ENCODE measurements around the gene PLXNB1.

The PLXNB1 gene

GRCh38 chr3:48425281-48425812, 4.5 kb downstream of the PLXNB1 start:
- intact Hi-C loops (cut with DNase I) = no loop called here

GRCh38 chr3:48423883-48424695, 5.8 kb downstream of the PLXNB1 start:
- intact Hi-C loops (cut with DNase I) = no loop called here
- DNase-seq = peak in 29 of 42 donors; percentile 18 to 76 (median 50)

More at GRCh38 chr3:48425281-48425812, 4.5 kb downstream of the PLXNB1 start:
- DNase-seq = peak; percentile 33 to 91 (median 71)

GRCh38 chr3:48423241-48423882, 6.5 kb downstream of the PLXNB1 start:
- intact Hi-C loops (cut with DNase I) = no loop called here
- peak in 35 of 42 donors; percentile 25 to 86 (median 58) for DNase-seq

- intact Hi-C loops (cut with DNase I) = no loop called here
- no peak for DNase-seq
These were observed 7.2 kb downstream of the PLXNB1 start for GRCh38 chr3:48422681-48423080.

- intact Hi-C loops (cut with DNase I) = no loop called here
- no peak for DNase-seq
These were observed 7.6 kb downstream of the PLXNB1 start for GRCh38 chr3:48422272-48422671.

GRCh38 chr3:48420561-48420960, 9.3 kb downstream of the PLXNB1 start:
- intact Hi-C loops (cut with DNase I) = no loop called here
- DNase-seq = no peak

- DNase-seq = no peak
These were observed 10.3 kb downstream of the PLXNB1 start for GRCh38 chr3:48419597-48419996.

GRCh38 chr3:48419149-48419548, 10.7 kb downstream of the PLXNB1 start:
- no peak for DNase-seq
- intact Hi-C loops (cut with DNase I) = no loop called here

More at GRCh38 chr3:48419597-48419996, 10.3 kb downstream of the PLXNB1 start:
- intact Hi-C loops (cut with DNase I) = no loop called here

GRCh38 chr3:48418651-48419050, 11.2 kb downstream of the PLXNB1 start:
- intact Hi-C loops (cut with DNase I) = no loop called here
- DNase-seq = no peak

GRCh38 chr3:48418140-48418539, 11.7 kb downstream of the PLXNB1 start:
- intact Hi-C loops (cut with DNase I) = no loop called here
- no peak for DNase-seq

- no peak for DNase-seq
- intact Hi-C loops (cut with DNase I) = no loop called here
These were observed 12.3 kb downstream of the PLXNB1 start for GRCh38 chr3:48417529-48418108.

GRCh38 chr3:48416546-48416945, 13.3 kb downstream of the PLXNB1 start:
- DNase-seq = no peak
- intact Hi-C loops (cut with DNase I) = no loop called here

- intact Hi-C loops (cut with DNase I) = no loop called here
- DNase-seq = no peak
These were observed 13.8 kb downstream of the PLXNB1 start for GRCh38 chr3:48416091-48416505.

- intact Hi-C loops (cut with DNase I) = no loop called here
- no peak for DNase-seq
These were observed 14.5 kb downstream of the PLXNB1 start for GRCh38 chr3:48415251-48415953.

- intact Hi-C loops (cut with DNase I) = no loop called here
- DNase-seq = peak in 37 of 42 donors; percentile 44 to 87 (median 64)
These were observed 15.3 kb downstream of the PLXNB1 start for GRCh38 chr3:48414376-48415250.

GRCh38 chr3:48413611-48414010, 16.3 kb downstream of the PLXNB1 start:
- DNase-seq = peak in 3 of 42 donors; percentile 5 to 17 (median 7)
- intact Hi-C loops (cut with DNase I) = no loop called here

- peak in 8 of 42 donors; percentile 0 to 24 (median 6) for DNase-seq
- intact Hi-C loops (cut with DNase I) = no loop called here
These were observed 16.8 kb downstream of the PLXNB1 start for GRCh38 chr3:48413086-48413485.

GRCh38 chr3:48412375-48413001, 17.4 kb downstream of the PLXNB1 start:
- intact Hi-C loops (cut with DNase I) = no loop called here
- DNase-seq = peak in 9 of 42 donors; percentile 2 to 29 (median 12)
